ENCODE results near the gene PHIP.

DNA sequence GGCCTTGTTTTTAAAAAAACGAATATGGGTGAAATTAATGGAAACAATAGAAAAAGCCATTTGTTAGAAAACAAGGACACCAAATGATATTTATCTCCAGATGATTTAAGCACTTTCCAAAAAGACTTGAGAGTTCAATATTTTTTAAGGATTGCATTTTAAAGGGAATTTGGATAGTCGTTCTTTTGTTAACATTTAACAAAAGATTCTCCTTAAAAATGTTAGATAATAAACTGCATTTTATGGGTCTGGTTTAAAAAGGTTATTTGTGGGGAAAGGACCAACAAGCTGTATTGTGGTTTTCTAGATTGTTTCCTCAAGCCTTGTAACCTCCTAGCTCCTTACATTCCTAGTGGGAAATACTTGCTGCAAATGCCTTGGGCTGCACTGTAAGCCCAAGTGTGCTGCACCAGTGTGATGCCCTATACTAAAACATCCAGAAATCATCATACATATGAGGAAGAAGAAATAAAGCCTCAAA, 1.5 kb upstream of the PHIP start:
- no peak for TF ChIP-seq CBFB (CRISPR knock-in tag; IDR thresholded peaks at IDR 0.05)
- no peak for TF ChIP-seq RFX5 (IDR thresholded peaks at IDR 0.05; ENCODE audit: low read depth, low read length)
- TF ChIP-seq, protein P1, sequence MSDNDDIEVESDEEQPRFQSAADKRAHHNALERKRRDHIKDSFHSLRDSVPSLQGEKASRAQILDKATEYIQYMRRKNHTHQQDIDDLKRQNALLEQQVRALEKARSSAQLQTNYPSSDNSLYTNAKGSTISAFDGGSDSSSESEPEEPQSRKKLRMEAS (CRISPR knock-in tag; IDR thresholded peaks at IDR 0.05), result no peak

Measured in K562 (cell line).